Skeletal muscle cell (primary cell): Measurements from ENCODE around the gene MOB3A.

Experiments
- DNase-seq: peaks from one replicate; pipeline ENCODE4 v3.0.0-alpha.2; 2010; ENCODE audit warnings: low read depth
- H3K4me3 ChIP-seq: 2 replicates; pipeline ENCODE4 v1.5.1; 2011; ENCODE audit warnings: low read depth, mild to moderate bottlenecking, control low read depth, low read length, moderate library complexity

The MOB3A gene

DNA sequence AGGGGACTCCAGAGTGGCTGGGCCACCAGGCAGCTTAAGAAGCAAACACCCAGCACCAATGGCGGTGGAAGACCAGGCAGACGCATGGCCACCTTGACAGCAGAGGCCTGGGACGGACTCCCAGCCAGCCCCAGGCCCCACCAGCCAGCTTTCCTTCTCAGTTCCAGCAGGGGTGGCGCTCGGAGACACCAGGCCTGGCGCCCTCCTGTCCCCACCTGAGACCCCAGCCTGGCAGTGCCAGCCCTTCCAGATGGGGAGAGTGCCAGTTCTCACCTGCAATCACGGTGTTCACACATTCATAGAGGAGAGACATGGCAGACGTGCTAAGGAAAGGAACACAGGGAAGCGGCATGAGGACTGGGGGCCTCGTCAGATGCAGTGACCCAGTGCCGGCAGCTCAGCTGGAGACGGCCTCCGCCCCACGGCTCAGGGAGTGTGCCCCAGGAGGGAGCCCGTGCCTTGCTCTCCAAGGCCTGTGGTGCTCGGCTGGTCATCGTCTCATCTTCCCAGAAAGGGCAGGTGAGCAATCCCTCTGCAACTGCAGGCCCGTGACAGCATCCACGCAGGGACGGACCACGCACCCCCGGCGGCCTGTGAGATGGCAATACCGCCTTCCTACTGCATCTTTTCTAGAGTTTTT lies 30.9 kb upstream of the MOB3A start:
- no peak for DNase-seq
- H3K4me3 ChIP-seq: no peak overlapping the region

- H3K4me3 ChIP-seq: no peak overlapping the region
- DNase-seq: no peak
Measured at GRCh38 chr19:2123682-2124387, 27.7 kb upstream of the MOB3A start.

GRCh38 chr19:2122982-2123381 lies 26.9 kb upstream of the MOB3A start:
- H3K4me3 ChIP-seq: no peak overlapping the region
- DNase-seq: no peak

DNA sequence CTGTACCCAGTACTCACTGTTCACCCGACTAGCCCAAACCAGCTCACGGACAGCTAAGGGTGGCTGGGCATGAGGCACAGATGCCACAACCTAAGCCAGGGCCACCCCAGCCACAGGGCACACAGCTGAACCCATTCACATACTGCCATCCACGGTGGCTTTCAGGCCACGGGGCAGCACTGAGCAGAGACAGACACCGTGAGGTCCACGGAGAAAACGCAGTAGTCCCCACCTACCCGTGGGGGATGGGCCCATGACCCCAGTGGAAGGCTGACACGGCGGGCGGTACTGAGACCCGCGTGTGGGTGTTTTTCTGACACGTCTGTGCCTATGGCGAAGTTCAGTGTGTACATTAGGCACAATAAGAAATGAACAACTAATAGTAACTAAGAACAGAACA lies 26.1 kb upstream of the MOB3A start:
- no peak overlapping the region for H3K4me3 ChIP-seq
- DNase-seq: no peak

DNA sequence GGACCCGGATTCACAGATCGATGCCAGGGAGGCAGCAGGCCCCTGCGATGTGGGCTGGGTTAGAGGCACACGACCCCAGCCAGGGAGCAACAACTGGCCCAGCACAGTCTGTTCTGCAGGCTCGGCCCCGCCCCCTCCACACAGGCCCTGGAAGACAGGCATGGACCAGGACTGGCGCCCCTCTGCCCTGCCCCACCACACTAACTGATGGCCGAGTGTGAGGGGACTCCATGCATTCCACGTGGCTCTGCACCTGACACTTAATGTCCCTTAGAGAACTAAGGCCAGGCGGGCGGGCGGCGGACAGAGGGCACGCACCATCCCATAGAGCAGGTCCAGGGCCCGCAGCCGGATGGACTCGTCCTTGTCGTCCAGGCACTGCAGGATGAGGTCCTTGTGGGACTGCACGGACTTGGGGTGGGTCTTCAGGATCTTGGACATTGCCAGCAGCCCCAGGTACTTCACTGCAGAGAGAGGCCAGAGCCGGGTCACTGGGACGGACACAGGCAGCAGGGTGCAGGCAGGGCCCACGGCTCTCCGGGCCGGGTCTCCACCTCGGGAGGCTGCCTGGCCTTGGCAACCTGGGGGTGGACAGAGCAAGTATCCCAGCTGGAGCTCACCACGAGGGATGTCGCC lies 25.4 kb upstream of the MOB3A start:
- H3K4me3 ChIP-seq: no peak overlapping the region
- DNase-seq: no peak

DNA sequence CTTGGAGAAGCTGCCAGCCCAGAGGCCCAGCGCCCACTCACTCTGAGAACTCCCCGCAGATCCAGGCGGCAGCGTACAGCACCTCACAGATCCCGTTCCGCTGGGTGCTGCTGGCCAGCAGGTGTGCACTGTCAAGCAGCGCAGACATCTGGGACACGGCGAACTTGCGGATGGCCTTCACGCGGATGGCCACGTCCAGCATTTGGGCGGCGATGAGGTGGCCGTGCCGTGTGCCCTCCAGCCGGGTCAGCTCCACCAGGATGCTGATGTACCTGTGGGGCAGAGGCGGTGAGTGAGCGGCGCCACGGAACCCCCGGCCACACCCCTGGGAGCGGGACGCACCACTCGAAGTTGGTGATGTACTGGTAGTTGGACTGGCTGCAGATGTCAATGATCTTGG lies 24.7 kb upstream of the MOB3A start:
- DNase-seq: no peak
- no peak overlapping the region for H3K4me3 ChIP-seq

DNA sequence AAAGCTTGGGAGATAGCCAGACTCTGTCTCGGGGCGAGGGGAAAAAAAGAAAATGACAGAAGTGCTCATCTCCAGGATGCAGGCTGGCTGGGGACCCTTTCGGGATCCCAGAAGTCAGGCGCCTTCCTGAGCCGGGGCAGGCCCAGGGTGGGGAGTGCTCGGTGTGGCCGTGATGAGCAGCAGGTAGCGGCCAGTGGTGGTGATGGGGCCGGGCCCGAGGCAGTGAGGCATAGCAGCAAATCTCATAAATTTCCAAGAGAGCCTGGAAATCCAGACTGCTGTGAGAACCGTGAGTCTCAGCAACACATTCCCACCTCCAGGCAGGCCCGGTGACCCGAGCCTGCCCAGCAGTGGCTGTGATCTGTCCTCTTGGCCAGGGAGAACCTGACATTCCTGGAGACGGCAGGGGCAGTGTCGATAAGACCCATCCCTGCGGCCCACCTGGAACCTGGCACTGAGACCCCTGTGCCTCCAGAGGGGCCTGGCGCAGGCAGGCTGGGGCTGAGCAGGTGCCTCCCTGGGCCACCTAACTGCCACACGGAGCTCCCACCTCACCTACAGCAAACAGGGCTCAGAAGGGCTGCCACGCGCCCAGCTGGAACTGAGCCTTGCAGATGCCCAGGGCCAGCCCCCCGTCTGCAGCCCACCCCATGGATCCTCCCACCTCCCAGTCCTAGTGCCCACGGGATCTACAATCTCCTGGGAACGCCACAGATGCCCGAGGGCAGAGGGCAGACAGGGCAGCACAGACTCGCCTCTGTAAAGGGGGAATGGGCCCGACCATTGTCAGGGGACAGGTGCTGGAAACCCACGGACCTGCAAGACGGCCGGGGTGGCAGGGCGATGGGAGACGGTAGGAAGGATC lies 24.0 kb upstream of the MOB3A start:
- H3K4me3 ChIP-seq: no peak overlapping the region
- no peak for DNase-seq

GRCh38 chr19:2118438-2118837 lies 22.3 kb upstream of the MOB3A start:
- H3K4me3 ChIP-seq: no peak overlapping the region

DNA sequence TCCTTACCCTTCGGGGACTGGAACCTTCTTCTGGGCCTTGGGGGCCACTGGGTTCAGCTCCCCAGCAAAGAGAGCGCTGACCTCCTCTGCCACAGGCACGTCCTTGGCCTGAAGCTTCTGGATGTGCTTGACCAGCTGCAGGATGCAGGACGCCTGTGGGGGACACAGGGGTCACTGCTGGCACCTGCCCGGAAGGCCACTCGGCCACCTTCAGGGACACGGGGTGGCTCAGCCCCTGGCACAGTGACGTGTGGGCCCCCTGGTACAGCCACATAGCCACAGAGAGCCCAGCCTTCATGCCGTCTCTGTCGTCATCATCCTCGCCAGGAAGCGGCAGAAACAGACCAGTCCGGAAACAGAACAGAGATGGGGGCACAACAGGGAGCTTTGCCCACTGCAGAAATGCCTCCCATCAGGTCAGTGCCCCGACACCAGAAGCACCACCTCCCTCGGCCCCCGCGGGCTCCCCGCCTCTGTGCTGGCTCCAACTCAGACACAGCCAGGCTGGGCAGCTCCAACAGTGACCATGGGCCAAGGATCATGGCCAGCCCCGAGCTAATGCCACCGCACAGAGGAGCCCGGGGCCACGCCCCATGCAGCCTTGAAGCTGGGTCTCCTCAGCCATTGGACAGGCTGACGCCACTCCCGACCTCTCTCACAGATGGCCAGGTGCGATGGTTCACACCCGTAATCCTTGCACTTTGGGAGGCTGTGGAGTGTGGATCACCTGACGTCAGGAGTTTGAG lies 21.3 kb upstream of the MOB3A start:
- no peak for DNase-seq
- no peak overlapping the region for H3K4me3 ChIP-seq

More at GRCh38 chr19:2118438-2118837, 22.3 kb upstream of the MOB3A start:
- no peak for DNase-seq

DNA sequence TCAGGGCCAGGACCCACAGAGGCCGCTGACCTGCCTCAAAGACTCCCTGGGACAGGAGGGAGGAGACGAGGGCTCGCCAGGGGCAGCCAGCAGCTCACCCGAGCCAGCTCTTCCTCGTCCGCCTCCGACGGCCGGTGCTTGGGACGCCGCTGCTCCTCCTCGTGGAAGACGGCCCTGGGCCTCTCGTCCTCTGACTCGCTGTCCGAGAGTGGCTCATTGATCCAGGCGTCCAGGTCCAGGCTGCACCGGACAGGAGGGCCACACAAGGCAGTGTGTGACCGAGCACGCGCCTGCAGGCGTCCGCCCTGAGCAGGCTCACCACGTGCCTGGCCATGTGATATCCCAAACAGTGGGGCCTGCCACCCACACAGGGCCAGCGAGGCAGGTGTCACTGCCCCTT lies 20.4 kb upstream of the MOB3A start:
- H3K4me3 ChIP-seq: no peak overlapping the region
- DNase-seq: no peak

GRCh38 chr19:2115911-2116426 lies 19.8 kb upstream of the MOB3A start:
- no peak for DNase-seq
- H3K4me3 ChIP-seq: no peak overlapping the region

DNA sequence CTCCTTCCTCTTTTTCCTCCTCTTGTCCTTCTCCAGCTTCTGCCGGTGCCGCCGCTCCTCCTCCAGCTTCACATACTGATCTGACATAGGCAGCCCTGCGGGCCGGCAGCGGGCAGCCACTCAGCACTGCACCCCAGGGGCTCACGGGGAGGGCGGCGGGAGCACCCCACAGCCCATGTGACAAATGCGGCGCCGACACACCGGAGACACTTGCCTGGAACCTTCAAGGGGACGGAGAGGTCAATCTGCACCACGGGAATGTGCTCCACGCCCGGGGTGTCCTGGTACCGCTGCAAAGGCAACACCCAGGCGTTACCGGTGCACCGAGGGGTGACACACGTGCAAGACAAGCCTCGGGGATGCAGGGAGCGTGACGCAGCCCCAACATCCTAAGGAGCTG lies 19.2 kb upstream of the MOB3A start:
- H3K4me3 ChIP-seq: no peak overlapping the region
- DNase-seq: no peak

GRCh38 chr19:2114821-2115220 lies 18.7 kb upstream of the MOB3A start:
- DNase-seq: no peak
- H3K4me3 ChIP-seq: no peak overlapping the region

- H3K4me3 ChIP-seq: no peak overlapping the region
- DNase-seq: no peak
Measured at GRCh38 chr19:2114218-2114617, 18.1 kb upstream of the MOB3A start.

DNA sequence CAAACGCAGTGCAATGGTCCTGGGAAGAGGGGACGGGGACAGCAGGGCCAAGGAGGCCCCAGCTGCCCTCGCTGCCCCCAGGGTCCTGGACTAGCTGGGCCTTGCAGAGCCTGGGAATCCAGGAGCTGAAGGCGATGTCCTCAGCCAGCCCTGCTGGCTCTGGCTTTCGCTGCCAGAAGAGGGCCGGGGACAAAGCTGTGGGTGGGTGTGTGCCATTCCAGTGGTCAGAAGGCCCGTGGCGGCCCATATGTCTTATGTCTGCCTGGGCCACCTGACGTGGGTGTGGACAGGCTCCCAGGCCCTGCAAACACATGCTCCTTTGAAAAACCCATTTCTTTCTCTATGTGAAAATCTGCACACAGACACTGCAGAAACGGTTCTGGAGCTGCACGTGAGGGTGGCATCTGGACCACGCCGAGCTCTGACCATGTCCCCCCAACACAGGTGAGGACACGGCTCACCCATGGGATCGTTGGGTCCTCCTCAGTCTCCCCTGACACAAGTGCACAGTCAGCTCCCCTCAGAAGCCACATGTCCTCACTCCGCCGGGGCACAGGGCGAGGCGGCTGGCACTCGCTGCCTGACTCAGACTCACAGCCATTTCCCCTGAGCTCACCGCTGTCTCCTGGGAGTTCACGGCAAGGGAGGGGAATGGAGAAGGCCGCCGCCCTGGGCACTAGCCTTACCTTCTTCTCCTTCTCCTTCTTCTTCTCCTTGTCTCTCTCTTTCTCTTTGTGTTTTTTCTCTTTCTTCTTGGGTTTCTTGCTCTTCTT lies 17.5 kb upstream of the MOB3A start:
- no peak overlapping the region for H3K4me3 ChIP-seq
- no peak for DNase-seq

DNA sequence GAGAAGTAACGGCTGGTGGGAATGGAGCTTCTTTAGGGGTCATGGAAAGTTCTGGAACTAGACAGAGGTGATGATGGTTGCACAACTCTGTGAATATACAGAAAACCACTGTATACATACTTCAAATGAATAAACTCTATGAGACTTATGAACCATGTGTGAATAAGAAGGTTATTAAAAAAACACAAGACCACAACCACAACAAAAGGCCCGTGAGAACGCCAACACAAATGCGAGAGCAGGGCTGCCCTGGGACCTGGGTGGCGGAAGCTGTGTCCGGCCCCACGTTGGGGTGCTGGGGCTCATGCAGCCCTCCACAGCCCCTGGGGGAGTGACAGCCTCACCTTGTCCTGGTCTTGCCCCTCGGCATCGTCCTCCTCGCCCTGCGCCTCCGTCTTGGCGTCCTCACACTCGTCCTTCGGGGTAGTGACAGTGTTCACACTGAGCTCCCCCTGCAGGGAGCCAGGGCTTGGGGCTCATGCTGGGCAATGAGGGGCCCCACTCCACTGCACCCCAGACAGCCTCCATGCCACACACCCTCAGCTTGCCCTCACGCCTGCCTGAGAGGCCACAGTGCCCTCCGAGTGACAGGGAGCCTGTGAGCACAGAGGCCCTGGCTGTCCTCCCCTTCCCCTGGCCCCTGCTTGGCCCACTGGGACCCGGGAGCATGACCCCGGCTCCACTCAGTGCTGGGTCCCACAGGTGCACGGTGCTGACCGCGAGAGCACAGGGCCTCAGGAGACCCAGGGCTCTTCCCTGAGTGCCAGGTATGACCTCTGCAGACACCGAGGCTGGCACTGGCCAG lies 16.6 kb upstream of the MOB3A start:
- H3K4me3 ChIP-seq: no peak overlapping the region
- DNase-seq: no peak

DNA sequence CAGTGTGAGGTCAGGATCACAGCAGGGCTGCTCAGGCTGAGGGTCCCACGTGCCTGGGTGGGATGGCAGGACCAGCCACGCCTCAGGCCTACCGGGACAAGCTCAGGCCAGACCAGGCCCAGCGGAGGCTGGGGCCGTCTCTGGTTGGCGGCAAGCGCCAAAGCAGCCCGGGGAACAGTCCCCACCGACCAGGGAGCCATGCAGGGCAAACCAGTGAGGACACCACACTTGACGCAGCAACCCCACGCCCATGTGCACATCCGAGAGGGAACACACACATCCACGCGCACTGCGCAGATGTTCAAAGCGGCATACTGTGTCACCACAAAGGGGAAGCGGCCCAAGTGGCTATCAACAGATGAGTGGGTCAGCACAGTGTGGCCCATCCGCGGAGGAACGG lies 15.8 kb upstream of the MOB3A start:
- no peak overlapping the region for H3K4me3 ChIP-seq
- DNase-seq: no peak

- no peak overlapping the region for H3K4me3 ChIP-seq
Measured at GRCh38 chr19:2111425-2111824, 15.3 kb upstream of the MOB3A start.

More at GRCh38 chr19:2111425-2111824, 15.3 kb upstream of the MOB3A start:
- no peak for DNase-seq
